ENCODE measurements around the gene FRK. TPM values are rescaled to one million over a fixed set of nuclear protein-coding genes. Genes with fewer than 3 reads are reported as not detected.
"Not testable (repeated sequence)": the region's sequence is repeated elsewhere in the genome, so short reads cannot be mapped to it uniquely, and the experiment has no call there.

Gene FRK
- polyA plus RNA-seq, 1 donor = 5.8 TPM

GRCh38 chr6:116008470-116009243 lies 52.0 kb downstream of the FRK start:
- DNase-seq = no peak

GRCh38 chr6:116004841-116005815 lies 55.6 kb downstream of the FRK start:
- DNase-seq = no peak

GRCh38 chr6:116003668-116004067 lies 57.0 kb downstream of the FRK start:
- DNase-seq = no peak

GRCh38 chr6:116002756-116003155 lies 57.9 kb downstream of the FRK start:
- DNase-seq = no peak

GRCh38 chr6:115999235-115999634 lies 61.5 kb downstream of the FRK start:
- no peak for DNase-seq

- no peak for DNase-seq
These were observed 62.6 kb downstream of the FRK start for GRCh38 chr6:115997990-115998585.

- no peak for DNase-seq
These were observed 74.7 kb downstream of the FRK start for GRCh38 chr6:115986026-115986425.

- no peak for DNase-seq
These were observed 75.9 kb downstream of the FRK start for GRCh38 chr6:115984809-115985208.

GRCh38 chr6:115983998-115984397 lies 76.7 kb downstream of the FRK start:
- DNase-seq = no peak

- DNase-seq = no peak
These were observed 78.2 kb downstream of the FRK start for GRCh38 chr6:115982453-115982852.

GRCh38 chr6:115977220-115977619 lies 83.5 kb downstream of the FRK start:
- no peak for DNase-seq

- no peak for DNase-seq
These were observed 84.3 kb downstream of the FRK start for GRCh38 chr6:115976321-115976870.

GRCh38 chr6:115972679-115973078 lies 88.0 kb downstream of the FRK start:
- DNase-seq = no peak

- no peak for DNase-seq
These were observed 88.9 kb downstream of the FRK start for GRCh38 chr6:115971785-115972184.

GRCh38 chr6:115969930-115970273 lies 90.8 kb downstream of the FRK start:
- DNase-seq = no peak

- no peak for DNase-seq
These were observed 91.3 kb downstream of the FRK start for GRCh38 chr6:115969207-115969929.

- not testable (repeated sequence) for DNase-seq
These were observed 100.4 kb downstream of the FRK start for GRCh38 chr6:115960286-115960685.

GRCh38 chr6:115958958-115959357 lies 101.7 kb downstream of the FRK start:
- no peak for DNase-seq

- no peak for DNase-seq
These were observed 106.0 kb downstream of the FRK start for GRCh38 chr6:115954740-115955139.

- DNase-seq = no peak
These were observed 111.9 kb downstream of the FRK start for GRCh38 chr6:115948751-115949150.

- DNase-seq = no peak
These were observed 112.6 kb downstream of the FRK start for GRCh38 chr6:115947966-115948541.
